Mesenchymal stem cell (in vitro differentiated cells and primary cell): ENCODE results near the gene R3HDM1.

Experiments
- DNase-seq: peaks from one replicate; pipeline ENCODE4 v3.0.0-alpha.2; 2013
- H2AFZ ChIP-seq: one replicate; pipeline ENCODE4 v1.6.1; 2013; ENCODE audit warnings: low read depth, mild to moderate bottlenecking, control low read depth, inconsistent platforms, low read length, moderate library complexity
- H2AK5ac ChIP-seq: 2 replicates; pipeline ENCODE4 v1.6.1; 2013; ENCODE audit warnings: low read length, moderate library complexity, mild to moderate bottlenecking, inconsistent platforms; ENCODE audit not compliant: severe bottlenecking
- H2BK120ac ChIP-seq: one replicate; pipeline ENCODE4 v1.6.1; 2013; ENCODE audit warnings: low read depth, mild to moderate bottlenecking, inconsistent platforms, low read length, moderate library complexity
- H2BK12ac ChIP-seq, 2 experiments: one replicate each; pipeline ENCODE4 v1.6.1; 2013; ENCODE audit warnings: inconsistent platforms in 2 of 2, low read length in 2 of 2, mild to moderate bottlenecking in 2 of 2, moderate library complexity in 2 of 2, control low read depth in 1 of 2
- H2BK15ac ChIP-seq: one replicate; pipeline ENCODE4 v1.6.1; 2013; ENCODE audit warnings: mild to moderate bottlenecking, low read depth, inconsistent platforms; ENCODE audit not compliant: poor library complexity, severe bottlenecking
- H2BK5ac ChIP-seq: 2 replicates; pipeline ENCODE4 v1.6.1; 2013; ENCODE audit warnings: low read depth, mild to moderate bottlenecking, low read length, control low read depth, inconsistent platforms; ENCODE audit not compliant: poor library complexity, severe bottlenecking
- H3K14ac ChIP-seq, 2 experiments: one replicate each; pipeline ENCODE4 v1.6.1; 2013; ENCODE audit warnings: inconsistent platforms in 2 of 2, low read length in 2 of 2, control low read depth in 1 of 2, mild to moderate bottlenecking in 1 of 2, moderate library complexity in 1 of 2
- H3K18ac ChIP-seq, 2 experiments: one replicate each; pipeline ENCODE4 v1.6.1; 2013; ENCODE audit warnings: inconsistent platforms in 2 of 2, low read length in 2 of 2, control low read depth in 1 of 2, low read depth in 1 of 2, mild to moderate bottlenecking in 1 of 2
- H3K23ac ChIP-seq, 2 experiments: one replicate each; pipeline ENCODE4 v1.6.1; 2013; ENCODE audit warnings: inconsistent platforms in 2 of 2, low read length in 2 of 2, mild to moderate bottlenecking in 2 of 2, moderate library complexity in 2 of 2, control low read depth in 1 of 2
- H3K27ac ChIP-seq: 2 replicates; pipeline ENCODE4 v1.5.1; 2013; ENCODE audit warnings: mild to moderate bottlenecking, moderate library complexity, low read length, control low read depth, inconsistent platforms; ENCODE audit not compliant: poor library complexity, severe bottlenecking
- H3K27me3 ChIP-seq, 2 experiments: 2 replicates each; pipeline versions ENCODE4 v1.6.1 to v1.7.0; 2013; ENCODE audit warnings: low read length in 2 of 2, mild to moderate bottlenecking in 2 of 2, moderate library complexity in 2 of 2, control low read depth in 1 of 2, inconsistent platforms in 1 of 2; ENCODE audit not compliant: control insufficient read depth in 1 of 2, insufficient read depth in 1 of 2
- H3K36me3 ChIP-seq, 2 experiments: 2 replicates each; pipeline versions ENCODE4 v1.6.1 to v1.7.0; 2013; ENCODE audit warnings: low read length in 2 of 2, control low read depth in 1 of 2, inconsistent platforms in 1 of 2, low read depth in 1 of 2, mild to moderate bottlenecking in 1 of 2; ENCODE audit not compliant: insufficient read depth in 2 of 2, control insufficient read depth in 1 of 2
- H3K4ac ChIP-seq, 2 experiments: one replicate each; pipeline ENCODE4 v1.6.1; 2013; ENCODE audit warnings: inconsistent platforms in 2 of 2, low read length in 2 of 2, mild to moderate bottlenecking in 2 of 2, moderate library complexity in 2 of 2, control low read depth in 1 of 2, low read depth in 1 of 2
- H3K4me1 ChIP-seq: 2 replicates; pipeline ENCODE4 v1.6.1; 2013; ENCODE audit warnings: low read depth, low read length, control low read depth; ENCODE audit not compliant: control insufficient read depth, insufficient read depth
- H3K4me2 ChIP-seq: 2 replicates; pipeline ENCODE4 v1.6.1; 2013; ENCODE audit warnings: low read length, mild to moderate bottlenecking, inconsistent platforms; ENCODE audit not compliant: poor library complexity, severe bottlenecking
- H3K4me3 ChIP-seq, 2 experiments: 2 replicates each; pipeline versions ENCODE4 v1.5.1 to v1.7.0; 2013; ENCODE audit warnings: low read length in 2 of 2, mild to moderate bottlenecking in 2 of 2, control low read depth in 1 of 2, low read depth in 1 of 2; ENCODE audit not compliant: insufficient read depth in 1 of 2
- H3K79me1 ChIP-seq: replicated peaks from 2 replicates; pipeline ENCODE4 v1.6.1; 2013; ENCODE audit warnings: mild to moderate bottlenecking, control low read depth, low read length, inconsistent platforms; ENCODE audit not compliant: poor library complexity, severe bottlenecking
- H3K9ac ChIP-seq: 2 replicates; pipeline ENCODE4 v1.7.0; 2013; ENCODE audit warnings: mild to moderate bottlenecking, low read length, moderate library complexity
- H3K9me3 ChIP-seq: 2 replicates; pipeline ENCODE4 v1.7.0; 2013; ENCODE audit warnings: mild to moderate bottlenecking, low read length; ENCODE audit not compliant: control insufficient read depth
- H4K8ac ChIP-seq: one replicate; pipeline ENCODE4 v1.6.1; 2013; ENCODE audit warnings: inconsistent platforms, mild to moderate bottlenecking, low read length, moderate library complexity
- H4K91ac ChIP-seq: one replicate; pipeline ENCODE4 v1.6.1; 2013; ENCODE audit warnings: mild to moderate bottlenecking, low read length, inconsistent platforms
- WGBS: methylation state at CpG from one replicate; pipeline ENCODE4 v1.1.7; 2013; ENCODE audit warnings: mixed read lengths; 5-methylcytosine and 5-hydroxymethylcytosine counted together

The R3HDM1 gene

GRCh38 chr2:135561925-135562324 lies 30.6 kb downstream of the R3HDM1 start:
- WGBS: 100% methylated on average over 2 of the region's 4 CpGs
- DNase-seq: no peak

DNA sequence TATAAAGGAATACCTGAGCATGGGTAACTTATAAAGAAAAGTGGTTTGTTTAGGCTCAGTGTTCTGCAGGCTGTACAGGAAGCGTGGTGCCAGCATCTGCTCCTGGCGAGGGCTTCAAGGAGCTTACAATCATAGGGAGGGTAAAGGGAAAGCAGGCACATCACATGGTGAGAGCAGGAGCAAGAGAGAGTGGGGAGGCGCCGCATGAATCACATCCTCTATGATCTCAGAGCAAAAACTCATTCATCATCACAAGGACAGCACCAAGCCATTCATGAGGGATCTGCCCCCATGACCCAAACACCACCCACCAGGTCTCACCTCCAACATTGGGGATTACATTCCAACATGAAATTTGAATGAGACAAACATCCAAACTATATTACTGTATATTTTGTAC lies 32.5 kb downstream of the R3HDM1 start:
- WGBS: 93% methylated on average over 4 of the region's 4 CpGs
- Histone ChIP-seq H3K14ac (no peak overlapping the region), H3K4me1 (peaks cover 2% of the 10 kb centered on the region), H4K8ac (no peak overlapping the region), H4K91ac (no peak overlapping the region), H2BK15ac (no peak overlapping the region), H2BK120ac (no peak overlapping the region), H2BK12ac (no peak overlapping the region), H2AFZ (no peak overlapping the region), H3K18ac (no peak overlapping the region), H3K4me3 (no peak overlapping the region), H3K27ac (no peak overlapping the region), H3K23ac (no peak overlapping the region), H2BK5ac (no peak overlapping the region), H3K4ac (no peak overlapping the region), H3K36me3 (peaks cover 0 to 8% of the 10 kb centered on the region in 2 experiments), H3K79me1 (peaks cover 25% of the 10 kb centered on the region), H3K4me2 (no peak overlapping the region), H2AK5ac (no peak overlapping the region), H3K27me3 (no peaks in the 10 kb centered on the region), H3K9me3 (no peaks in the 10 kb centered on the region), H3K9ac (no peak overlapping the region)
- DNase-seq: no peak

More at GRCh38 chr2:135561925-135562324, 30.6 kb downstream of the R3HDM1 start:
- H2BK5ac ChIP-seq: no peak overlapping the region
- no peaks in the 10 kb centered on the region for H3K9me3 ChIP-seq
- H2AFZ ChIP-seq: no peak overlapping the region
- no peak overlapping the region for H3K4me3 ChIP-seq
- peaks cover 17% of the 10 kb centered on the region for H3K79me1 ChIP-seq
- no peak overlapping the region for H2BK12ac ChIP-seq
- H3K36me3 ChIP-seq: peaks cover 0 to 8% of the 10 kb centered on the region in 2 experiments
- no peak overlapping the region for H4K91ac ChIP-seq
- H3K9ac ChIP-seq: no peak overlapping the region
- no peak overlapping the region for H3K23ac ChIP-seq
- no peaks in the 10 kb centered on the region for H3K27me3 ChIP-seq
- no peak overlapping the region for H3K18ac ChIP-seq
- peaks cover 2% of the 10 kb centered on the region for H3K4me1 ChIP-seq
- H2AK5ac ChIP-seq: no peak overlapping the region
- H3K14ac ChIP-seq: no peak overlapping the region
- no peak overlapping the region for H3K4me2 ChIP-seq
- H2BK120ac ChIP-seq: no peak overlapping the region
- H4K8ac ChIP-seq: no peak overlapping the region
- no peak overlapping the region for H3K4ac ChIP-seq
- no peak overlapping the region for H3K27ac ChIP-seq
- H2BK15ac ChIP-seq: no peak overlapping the region

DNA sequence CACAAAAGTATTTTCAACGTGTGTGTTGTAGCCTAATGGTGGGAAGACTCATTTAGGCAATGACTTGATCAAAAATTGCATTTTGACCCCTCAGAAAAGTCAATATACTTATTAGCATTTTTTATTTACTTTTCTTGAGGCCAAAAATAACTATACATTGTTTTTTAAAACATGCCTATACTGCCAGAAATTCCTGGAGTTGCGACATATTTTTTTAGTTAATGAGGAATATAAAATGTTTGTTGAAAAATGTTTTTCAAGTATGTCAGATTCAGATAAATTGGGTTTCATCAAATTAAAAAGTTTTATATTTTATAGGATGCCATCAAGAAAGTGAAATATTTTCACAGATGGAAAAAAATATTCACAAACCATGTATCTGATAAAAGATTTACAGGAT lies 39.6 kb downstream of the R3HDM1 start:
- H3K4me1 ChIP-seq: no peaks in the 10 kb centered on the region
- H4K91ac ChIP-seq: no peak overlapping the region
- DNase-seq: no peak
- H3K4ac ChIP-seq: no peak overlapping the region
- no peak overlapping the region for H3K14ac ChIP-seq
- no peak overlapping the region for H3K27ac ChIP-seq
- no peaks in the 10 kb centered on the region for H3K9me3 ChIP-seq
- H2AFZ ChIP-seq: no peak overlapping the region
- H2BK15ac ChIP-seq: no peak overlapping the region
- H3K4me2 ChIP-seq: no peak overlapping the region
- WGBS: 94% methylated on average over 2 of the region's 2 CpGs
- no peak overlapping the region for H4K8ac ChIP-seq
- no peak overlapping the region for H2BK5ac ChIP-seq
- peaks cover 8 to 14% of the 10 kb centered on the region in 2 experiments for H3K36me3 ChIP-seq
- H3K9ac ChIP-seq: no peak overlapping the region
- H2AK5ac ChIP-seq: no peak overlapping the region
- no peak overlapping the region for H3K4me3 ChIP-seq
- no peak overlapping the region for H2BK120ac ChIP-seq
- H3K18ac ChIP-seq: no peak overlapping the region
- no peak overlapping the region for H3K23ac ChIP-seq
- H3K27me3 ChIP-seq: no peaks in the 10 kb centered on the region
- H2BK12ac ChIP-seq: no peak overlapping the region
- H3K79me1 ChIP-seq: peaks cover 14% of the 10 kb centered on the region

DNA sequence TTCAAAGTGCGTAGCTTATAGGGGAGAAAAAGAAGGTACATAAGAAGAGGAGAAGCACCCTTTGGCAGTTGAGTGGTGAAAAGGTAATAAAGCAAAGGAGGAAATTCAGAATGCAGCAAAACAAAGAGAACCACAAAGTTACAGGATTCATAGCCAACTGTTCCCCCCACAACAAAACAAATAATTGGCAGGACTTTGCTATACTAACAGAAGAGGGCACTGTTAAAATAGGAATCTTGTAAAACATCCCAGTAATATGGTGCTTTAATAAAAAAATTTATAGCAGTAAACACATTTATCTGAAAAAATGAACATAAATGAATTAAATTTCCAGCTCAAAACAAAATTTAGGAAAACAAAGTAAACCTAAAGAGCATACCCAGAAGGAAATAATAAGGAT lies 42.3 kb downstream of the R3HDM1 start:
- H3K9me3 ChIP-seq: no peaks in the 10 kb centered on the region
- H3K27ac ChIP-seq: no peak overlapping the region
- no peak overlapping the region for H3K4me3 ChIP-seq
- H3K4ac ChIP-seq: no peak overlapping the region
- no peaks in the 10 kb centered on the region for H3K27me3 ChIP-seq
- no peak overlapping the region for H3K23ac ChIP-seq
- H3K79me1 ChIP-seq: peaks cover 7% of the 10 kb centered on the region
- H2BK15ac ChIP-seq: no peak overlapping the region
- H2BK5ac ChIP-seq: no peak overlapping the region
- no peak overlapping the region for H2BK12ac ChIP-seq
- no peak overlapping the region for H3K18ac ChIP-seq
- H3K14ac ChIP-seq: no peak overlapping the region
- WGBS: 100% methylated on average over 1 of the region's 1 CpG
- H4K8ac ChIP-seq: no peak overlapping the region
- no peak overlapping the region for H4K91ac ChIP-seq
- H3K36me3 ChIP-seq: peaks cover 8 to 14% of the 10 kb centered on the region in 2 experiments
- H2AFZ ChIP-seq: no peak overlapping the region
- no peaks in the 10 kb centered on the region for H3K4me1 ChIP-seq
- no peak overlapping the region for H3K4me2 ChIP-seq
- no peak overlapping the region for H2BK120ac ChIP-seq
- H3K9ac ChIP-seq: no peak overlapping the region
- H2AK5ac ChIP-seq: no peak overlapping the region
- DNase-seq: no peak
